Measurements from ENCODE around the gene ACVRL1. TPM values are rescaled to one million over a fixed set of nuclear protein-coding genes. Genes with fewer than 3 reads are reported as not detected.

The ACVRL1 gene
- total and polyA plus RNA-seq, 10 of the 15 experiments (the other 5 are each of a cell fraction or from before 2014, with no cell fraction given), result not detected

GRCh38 chr12:51942056-51942455, 34.8 kb downstream of the ACVRL1 start (continued):
- TF ChIP-seq CUX1 (IDR thresholded peaks at IDR 0.05; ENCODE audit: insufficient replicate concordance, low read depth, low read length) (no peak), IKZF2 (IDR thresholded peaks at IDR 0.05) (no peak), SMAD1 (IDR thresholded peaks at IDR 0.05; ENCODE audit: low read depth, partially characterized antibody) (no peak), DPF2 (IDR thresholded peaks at IDR 0.05) (no peak), RBBP5 (conservative IDR thresholded peaks at IDR 0.05) (no peak), USF1 (IDR thresholded peaks at IDR 0.05; ENCODE audit: borderline replicate concordance, extremely low read length, insufficient read depth, low read depth, low read length) (no peak), CREM (IDR thresholded peaks at IDR 0.05; ENCODE audit: low read depth) (no peak), ZBED1 (IDR thresholded peaks at IDR 0.05; ENCODE audit: borderline replicate concordance) (no peak), BACH1 (IDR thresholded peaks at IDR 0.05; ENCODE audit: borderline replicate concordance) (no peak)

Measured in GM12878 (cell line).